Measurements from ENCODE around the gene HBD.
"Not testable (repeated sequence)": the region's sequence is repeated elsewhere in the genome, so short reads cannot be mapped to it uniquely, and the experiment has no call there.

Gene HBD

DNA sequence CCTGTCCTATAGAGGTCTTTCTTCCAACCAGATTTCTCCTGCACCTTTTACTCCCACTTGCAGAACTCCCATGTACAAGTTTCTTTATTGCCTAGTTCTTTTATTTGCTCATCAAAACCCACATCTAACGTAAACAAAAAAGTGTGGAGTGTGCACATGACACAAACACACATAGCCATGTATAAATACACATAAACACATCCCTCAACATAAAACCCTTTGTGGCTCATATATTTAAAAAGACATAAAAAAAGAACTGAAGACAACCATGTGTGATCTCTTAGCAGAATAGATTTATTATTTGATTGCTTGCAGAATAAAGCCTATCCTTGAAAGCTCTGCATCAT, 18.6 kb upstream of the HBD start:
- DNase-seq (ENCODE audit: low spot score) = no peak

DNA sequence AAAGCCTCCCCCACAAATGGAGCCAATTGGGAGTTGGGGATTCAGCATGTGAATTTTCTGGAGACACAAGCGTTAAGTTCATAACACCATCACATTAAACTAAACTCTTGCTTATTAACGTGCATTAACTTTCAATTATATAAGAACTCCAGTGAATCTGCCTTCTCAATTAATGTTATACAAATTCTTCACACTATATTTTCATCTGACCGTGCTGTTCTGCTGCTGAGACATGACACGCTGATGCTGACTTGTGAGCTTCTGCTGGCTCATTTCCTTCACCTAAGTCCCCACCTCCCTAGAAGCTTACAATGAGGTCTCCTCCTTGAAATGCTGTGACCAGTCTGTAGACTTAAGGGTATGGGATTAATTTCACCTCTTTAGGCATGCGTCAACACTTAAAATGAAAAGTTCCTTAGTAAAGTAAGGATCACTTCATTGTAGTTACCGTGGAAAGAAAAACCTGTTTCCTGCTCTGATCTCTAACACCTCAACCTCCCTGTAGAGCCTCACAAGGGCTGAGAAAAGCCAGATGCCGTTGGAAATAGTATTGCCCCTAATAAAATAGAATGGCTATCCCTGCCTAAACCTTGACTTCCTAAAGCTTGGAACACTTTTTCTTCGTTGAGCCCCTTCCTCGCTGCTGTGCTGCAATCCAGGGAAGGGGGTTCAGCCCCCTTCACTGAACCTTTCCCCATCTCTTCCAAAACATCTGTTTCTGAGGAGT, 18.1 kb upstream of the HBD start:
- DNase-seq (ENCODE audit: low spot score) = no peak

DNA sequence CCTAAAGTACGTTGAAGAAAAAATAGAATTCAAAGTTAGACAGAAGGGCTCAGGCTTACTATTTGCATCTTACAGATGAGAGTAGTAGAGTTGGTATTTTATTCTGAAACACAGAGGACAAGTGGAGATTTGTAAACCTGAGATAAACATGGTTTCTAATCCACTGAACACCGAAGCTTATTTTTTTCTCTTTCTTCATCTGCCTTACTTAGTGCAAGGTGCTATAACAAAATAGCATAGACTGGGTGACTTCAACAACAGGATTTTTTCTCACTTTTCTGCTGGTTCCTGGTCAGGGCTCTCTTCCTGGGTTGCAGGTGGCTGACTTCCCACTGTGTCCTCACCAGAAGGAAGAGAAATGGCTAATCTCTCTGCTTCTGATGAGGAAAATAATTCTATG, 17.5 kb upstream of the HBD start:
- DNase-seq (ENCODE audit: low spot score) = no peak

DNA sequence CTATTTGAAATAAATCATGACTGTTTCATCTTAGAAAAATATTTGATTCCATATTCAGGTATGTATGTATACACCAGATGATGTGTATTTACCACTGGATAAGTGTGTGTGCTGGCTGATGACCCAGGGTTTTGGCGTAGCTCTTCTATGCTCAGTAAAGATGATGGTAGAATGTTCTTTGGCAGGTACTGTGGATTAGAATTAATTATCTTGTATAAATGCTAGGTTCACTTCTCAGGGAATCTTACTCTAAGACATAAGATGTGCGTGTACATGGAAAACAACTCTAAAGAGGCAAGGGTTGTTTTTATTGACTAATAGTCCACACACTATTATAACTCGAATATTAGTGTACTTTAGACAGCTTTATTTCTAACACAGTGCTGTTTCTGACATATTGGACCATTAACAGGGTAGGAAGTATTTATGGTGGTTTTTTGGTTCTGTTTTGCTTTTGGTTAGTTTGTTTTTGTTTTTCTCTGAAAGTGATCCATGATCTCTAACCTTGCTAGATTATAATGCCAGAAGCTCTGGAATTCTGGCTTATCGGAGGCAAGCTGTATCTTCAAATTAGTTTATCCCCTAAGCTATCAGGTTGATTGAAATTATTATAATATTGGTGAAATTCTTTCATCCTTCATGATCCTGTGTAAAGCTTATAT, 16.4 kb upstream of the HBD start:
- no peak for DNase-seq (ENCODE audit: low spot score)

DNA sequence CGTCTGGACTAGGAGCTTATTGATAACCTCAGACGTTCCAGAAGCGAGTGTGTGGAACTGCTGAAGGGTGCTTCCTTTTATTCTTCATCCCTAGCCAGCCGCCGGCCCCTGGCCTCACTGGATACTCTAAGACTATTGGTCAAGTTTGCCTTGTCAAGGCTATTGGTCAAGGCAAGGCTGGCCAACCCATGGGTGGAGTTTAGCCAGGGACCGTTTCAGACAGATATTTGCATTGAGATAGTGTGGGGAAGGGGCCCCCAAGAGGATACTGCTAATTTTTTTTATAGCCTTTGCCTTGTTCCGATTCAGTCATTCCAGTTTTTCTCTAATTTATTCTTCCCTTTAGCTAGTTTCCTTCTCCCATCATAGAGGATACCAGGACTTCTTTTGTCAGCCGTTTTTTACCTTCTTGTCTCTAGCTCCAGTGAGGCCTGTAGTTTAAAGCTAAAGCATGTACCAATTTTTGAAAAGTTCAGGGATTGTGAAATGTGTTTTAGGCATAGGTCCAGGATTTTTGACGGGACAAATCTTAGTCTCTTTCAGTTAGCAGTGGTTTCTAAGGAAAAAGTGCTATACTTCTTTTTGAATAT, 15.6 kb upstream of the HBD start, which contains the start of gene HBG1:
HBG1 (minus strand) TSS at position 51 of the 590 bp plus-strand sequence. CDS start 53 bp downstream, outside the sequence.
- DNase-seq (ENCODE audit: low spot score) = not testable (repeated sequence)

DNA sequence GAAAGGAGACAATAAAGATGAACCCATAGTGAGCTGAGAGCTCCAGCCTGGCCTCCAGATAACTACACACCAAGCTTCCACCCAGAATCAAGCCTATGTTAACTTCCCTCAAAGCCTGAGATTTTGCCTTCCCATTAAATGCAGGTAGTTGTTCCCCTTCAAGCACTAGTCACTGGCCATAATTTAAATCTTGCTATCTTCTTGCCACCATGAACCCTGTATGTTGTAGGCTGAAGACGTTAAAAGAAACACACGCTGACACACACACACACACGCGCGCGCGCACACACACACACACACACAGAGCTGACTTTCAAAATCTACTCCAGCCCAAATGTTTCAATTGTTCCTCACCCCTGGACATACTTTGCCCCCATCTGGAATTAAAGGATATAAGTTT, 14.2 kb upstream of the HBD start:
- DNase-seq (ENCODE audit: low spot score) = not testable (repeated sequence)

DNA sequence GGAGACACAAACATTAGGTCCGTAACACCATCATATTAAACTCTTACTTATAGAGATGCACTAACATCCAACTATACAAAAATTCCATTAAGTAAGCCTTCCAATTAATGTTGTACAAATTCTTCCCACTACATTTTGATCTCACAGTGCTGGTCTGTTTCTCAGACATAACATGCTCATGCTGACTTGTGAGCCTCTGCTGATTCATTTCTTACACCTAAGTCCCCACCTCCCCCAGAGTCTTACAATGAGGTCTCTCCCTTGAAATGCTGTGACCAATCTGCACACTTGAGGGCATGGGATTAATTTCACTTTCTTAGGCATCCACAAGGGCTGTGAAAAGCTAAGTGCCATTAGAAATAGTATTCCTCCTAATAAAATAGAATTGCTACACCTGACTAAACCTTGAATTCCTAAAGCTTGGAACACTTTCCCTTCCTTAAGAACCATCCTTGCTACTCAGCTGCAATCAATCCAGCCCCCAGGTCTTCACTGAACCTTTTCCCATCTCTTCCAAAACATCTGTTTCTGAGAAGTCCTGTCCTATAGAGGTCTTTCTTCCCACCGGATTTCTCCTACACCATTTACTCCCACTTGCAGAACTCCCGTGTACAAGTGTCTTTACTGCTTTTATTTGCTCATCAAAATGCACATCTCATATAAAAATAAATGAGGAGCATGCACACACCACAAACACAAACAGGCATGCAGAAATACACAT, 13.3 kb upstream of the HBD start:
- no peak for DNase-seq (ENCODE audit: low spot score)

DNA sequence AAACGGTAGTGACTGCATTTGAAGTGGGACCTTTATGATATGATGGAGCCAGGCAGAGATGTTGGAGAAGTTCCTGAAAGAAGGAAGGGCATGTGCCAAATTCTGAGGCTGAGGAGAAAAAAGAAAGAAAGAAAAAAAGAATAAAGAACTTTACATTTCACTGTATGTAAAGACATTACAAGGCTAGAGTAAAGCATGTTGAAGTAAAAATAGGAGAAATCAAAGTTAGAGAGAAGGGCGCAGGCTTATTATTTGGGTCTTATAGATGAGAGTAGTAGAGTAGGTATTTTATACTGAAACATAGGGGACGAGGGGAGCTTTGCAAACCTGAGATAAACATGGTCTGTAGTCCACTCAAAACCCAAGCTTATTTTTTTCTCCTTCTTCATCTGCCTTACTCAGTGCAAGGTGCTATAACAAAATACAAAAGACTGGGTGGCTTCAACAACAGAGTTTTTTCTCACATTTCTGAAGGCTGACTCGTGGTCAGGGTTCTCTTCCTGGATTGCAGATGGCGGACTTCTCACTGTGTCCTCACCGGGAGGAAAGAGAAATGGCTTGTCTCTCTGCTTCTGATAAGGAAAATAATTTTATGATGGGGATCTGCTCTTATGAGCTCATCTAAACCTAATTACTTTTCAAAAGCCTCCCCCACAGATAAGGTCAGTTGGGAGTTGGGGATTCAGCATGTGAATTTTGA, 12.6 kb upstream of the HBD start:
- DNase-seq (ENCODE audit: low spot score) = no peak

DNA sequence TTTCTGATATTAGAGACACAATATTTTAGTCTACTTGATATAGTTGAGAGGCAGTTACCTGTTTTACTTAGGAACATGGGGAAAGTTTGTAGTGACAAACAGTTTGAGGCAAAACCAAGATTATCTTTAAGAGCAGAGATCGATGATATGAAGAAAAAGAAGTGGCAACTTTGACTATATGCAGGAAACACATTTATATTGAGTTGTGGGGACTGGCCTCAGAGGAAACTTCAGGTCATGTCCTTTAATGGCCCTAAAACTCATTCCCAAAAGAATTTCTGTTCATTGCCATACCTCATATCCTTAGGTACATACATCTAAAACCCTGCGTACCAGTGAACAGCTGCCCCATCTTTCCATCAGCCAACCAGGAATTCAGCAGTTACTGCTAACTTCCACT, 10.9 kb upstream of the HBD start:
- no peak for DNase-seq (ENCODE audit: low spot score)

DNA sequence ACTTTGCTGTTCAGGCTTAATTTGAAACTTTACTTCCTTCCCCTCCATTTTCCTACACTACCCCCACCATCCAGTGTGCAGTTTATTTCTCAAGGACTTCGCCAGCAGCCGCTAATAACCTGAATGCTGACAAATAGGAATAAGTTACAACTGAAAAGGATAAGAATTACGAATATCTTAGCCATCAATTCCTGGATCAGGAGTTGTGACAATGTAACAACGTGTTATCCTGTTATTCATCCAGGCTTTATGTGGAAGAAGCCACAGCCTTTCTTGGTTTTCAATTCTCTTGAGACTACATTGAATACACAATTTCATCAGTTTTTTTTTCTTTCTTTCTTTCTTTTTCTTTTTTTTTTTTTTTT, 9.5 kb upstream of the HBD start:
- DNase-seq (ENCODE audit: low spot score) = no peak

DNA sequence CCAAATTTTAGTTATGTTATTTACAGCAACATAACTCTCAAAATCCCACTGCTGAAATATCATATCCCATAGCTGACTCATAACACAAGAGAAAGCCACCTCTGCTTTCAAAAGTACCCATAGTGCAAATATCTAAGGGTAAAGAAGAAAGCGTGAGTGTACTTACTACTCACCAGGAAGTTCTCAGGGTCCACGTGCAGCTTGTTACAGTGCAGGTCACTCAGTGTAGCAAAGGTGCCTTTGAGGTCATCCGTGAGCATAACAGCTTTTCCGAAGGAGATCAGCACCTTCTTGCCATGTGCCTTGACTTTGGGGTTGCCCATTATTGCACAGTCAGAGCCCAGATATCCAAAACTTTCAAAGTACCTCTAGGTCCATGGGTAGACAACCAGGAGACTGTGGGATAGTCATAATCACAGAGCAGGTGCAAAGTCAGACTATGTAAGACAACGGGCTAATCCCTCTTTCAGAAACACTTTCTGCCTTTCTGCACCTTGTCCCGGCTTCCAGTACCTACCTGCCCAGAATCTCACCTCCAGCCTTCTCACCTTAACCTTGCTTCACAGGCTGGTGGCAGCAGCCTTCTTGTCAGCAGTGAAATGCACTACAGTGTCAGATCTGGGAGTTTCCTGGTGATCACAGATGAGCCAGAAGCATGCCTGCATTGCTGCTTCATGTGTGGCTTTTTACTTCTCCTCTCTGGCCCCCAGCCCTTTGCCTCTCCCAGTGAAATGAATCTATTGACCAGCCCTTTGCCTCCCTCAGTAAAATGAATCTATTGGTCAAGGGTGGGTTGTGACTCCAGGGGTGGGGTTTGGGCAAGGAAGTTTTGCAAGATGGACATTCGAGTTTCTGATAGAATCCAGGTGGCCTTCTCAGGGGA, 8.9 kb upstream of the HBD start:
- no peak for DNase-seq (ENCODE audit: low spot score)

DNA sequence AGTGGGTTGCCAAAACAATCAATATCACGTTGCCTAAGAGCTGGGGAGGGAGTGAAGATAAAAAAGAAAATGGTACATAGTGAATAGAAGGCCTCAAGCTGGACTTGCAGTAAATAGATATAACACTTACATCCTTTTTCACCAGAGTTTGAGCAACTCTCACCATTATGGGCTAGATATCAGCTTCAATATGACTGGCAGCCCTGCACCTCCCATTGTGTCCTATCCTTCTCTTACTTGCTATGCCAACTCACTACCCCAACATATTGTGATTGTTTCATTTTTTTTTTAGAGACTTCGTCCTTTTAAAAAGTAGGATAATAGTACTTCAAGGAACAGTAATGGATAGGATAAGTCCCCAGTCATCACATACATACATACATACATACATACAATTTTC, 7.9 kb upstream of the HBD start:
- DNase-seq (ENCODE audit: low spot score) = no peak

DNA sequence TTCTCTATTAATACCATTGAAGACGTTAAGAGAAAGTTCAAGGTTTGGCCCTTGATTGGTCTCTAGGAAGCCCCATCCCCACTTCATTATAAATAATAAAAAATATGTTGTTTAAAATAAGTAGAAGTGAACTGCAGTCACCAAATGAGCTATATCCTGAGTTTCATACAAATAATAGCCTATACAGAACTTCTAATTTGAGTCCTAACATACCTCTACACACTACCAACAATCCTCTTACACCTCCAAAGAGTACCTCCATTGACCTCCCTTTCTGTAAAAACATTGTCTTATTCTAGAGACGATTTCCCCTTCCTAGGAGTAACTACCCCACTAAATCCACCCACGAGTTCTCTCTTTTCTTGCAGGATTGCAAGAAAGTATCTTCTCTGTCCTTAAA, 7.2 kb upstream of the HBD start:
- no peak for DNase-seq (ENCODE audit: low spot score)

DNA sequence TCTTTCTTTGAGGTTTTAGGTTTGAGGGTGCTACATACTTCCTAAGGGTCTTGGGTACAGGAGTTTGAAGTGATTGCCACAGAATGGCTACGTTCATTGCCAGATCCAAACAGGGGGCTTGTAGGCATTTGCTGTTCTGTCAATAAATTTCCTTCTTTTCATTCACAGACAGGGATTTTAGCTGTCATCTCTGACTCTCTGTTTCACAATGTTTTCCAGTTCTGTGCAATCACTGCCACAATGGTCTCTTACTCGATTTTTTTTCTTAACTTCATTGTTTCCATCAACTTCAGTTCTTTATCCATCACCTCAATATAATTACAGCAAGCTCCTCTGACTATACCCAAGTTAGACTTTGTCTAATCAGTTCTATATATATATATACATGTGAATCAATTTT, 6.2 kb upstream of the HBD start:
- DNase-seq (ENCODE audit: low spot score) = no peak

DNA sequence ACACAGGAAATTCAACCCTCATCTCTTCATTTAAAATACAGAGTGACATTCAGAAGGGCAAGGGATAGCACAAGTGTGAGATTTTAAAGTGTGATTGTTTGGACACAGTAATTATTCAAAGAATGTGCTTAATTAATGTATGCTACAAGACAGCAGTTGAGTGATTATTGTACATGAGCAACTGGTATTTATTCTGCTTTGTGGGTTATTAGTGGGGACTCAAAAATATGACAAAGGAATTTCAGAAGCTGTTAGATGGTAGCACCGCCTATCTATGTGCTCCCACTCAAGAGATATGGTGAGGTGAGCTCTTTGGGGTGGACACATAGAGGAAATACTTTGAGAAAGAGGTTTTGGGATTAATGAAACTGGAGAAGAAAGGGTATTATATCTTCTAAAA, 5.8 kb upstream of the HBD start:
- DNase-seq (ENCODE audit: low spot score) = no peak

DNA sequence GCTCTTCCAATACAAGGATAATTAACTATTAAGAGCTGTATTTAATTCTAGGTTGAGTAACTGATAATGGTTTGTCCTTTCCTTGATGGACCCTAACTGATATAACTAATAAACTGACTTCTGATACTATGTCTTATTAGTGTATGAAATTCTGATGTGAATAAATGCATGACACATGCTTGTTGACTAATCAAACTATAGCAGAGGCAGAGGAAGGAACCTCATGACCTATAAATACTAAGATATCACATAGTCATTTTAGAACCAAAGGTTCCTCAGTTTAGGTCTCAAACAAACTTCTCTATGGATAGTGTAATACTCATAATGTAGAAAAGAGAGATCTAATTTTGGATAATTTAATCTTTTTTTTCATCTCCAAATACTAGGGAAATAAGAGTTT, 4.8 kb upstream of the HBD start:
- no peak for DNase-seq (ENCODE audit: low spot score)

DNA sequence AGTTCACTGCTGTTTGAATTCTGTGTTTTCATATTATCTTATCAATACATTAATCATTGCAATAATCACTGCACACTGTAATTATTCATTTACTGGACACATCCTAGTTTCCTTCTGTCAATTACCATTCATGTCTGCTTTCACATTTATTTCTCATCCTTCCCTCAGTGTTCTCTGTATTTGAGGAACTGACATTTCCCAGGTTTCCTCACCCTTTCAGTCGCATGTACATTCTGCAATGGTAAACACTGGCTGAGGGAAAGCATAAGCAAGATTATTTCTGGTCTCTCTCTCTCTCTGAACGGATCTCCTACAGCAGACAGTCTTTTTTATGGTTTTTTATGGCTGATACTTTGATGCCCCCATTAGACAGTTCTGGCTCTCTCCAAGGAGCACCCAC, 4.2 kb upstream of the HBD start:
- no peak for DNase-seq (ENCODE audit: low spot score)

DNA sequence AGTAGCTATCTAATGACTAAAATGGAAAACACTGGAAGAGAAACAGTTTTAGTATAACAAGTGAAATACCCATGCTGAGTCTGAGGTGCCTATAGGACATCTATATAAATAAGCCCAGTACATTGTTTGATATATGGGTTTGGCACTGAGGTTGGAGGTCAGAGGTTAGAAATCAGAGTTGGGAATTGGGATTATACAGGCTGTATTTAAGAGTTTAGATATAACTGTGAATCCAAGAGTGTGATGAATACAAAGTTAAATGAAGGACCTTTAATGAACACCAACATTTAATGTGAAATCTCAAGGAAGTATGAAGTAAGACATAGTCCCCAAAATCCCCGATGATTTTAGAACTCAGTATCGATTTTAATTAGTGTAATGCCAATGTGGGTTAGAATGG, 3.1 kb upstream of the HBD start:
- no peak for DNase-seq (ENCODE audit: low spot score)

DNA sequence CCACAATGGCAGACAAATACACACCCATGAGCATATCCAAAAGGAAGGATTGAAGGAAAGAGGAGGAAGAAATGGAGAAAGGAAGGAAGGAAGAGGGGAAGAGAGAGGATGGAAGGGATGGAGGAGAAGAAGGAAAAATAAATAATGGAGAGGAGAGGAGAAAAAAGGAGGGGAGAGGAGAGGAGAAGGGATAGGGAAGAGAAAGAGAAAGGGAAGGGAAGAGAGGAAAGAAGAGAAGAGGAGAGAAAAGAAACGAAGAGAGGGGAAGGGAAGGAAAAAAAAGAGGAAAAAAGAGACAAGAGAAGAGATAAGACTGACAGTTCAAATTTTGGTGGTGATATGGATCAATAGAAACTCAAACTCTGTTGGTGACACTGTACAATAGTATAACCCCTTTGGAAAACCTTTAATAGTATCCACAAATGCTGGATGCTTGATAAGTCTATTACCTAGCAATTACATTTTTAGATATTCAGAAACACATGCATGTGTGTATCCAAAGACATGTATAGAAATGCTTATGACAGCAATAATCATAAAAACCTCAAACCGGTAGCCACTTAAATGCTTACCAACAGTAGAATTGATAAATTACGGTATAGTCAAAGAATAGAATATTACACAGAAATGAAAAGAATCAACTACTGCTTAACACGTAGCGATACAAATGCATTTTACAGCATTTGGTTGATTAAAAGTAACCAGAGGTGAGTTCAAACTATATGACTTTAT, 1.2 kb upstream of the HBD start:
- DNase-seq (ENCODE audit: low spot score) = no peak

DNA sequence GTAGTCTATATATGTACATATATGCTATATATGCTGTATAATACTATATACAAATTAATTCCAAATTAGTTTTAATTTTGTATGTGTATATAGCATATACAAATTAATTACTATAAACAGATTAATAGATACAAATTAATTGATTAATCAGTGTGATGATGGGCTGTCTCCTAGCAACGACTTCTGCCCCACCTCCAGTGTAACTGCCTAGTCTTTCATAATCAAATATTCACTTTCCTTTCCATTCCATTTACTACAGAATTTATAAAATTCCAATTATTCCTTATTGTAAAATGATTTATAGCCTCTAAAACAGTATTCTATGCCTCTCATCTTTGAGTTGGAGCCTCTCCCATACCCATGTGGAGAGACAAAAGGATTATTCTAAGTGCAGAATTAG, 976 bp downstream of the HBD start:
- no peak for DNase-seq (ENCODE audit: low spot score)

DNA sequence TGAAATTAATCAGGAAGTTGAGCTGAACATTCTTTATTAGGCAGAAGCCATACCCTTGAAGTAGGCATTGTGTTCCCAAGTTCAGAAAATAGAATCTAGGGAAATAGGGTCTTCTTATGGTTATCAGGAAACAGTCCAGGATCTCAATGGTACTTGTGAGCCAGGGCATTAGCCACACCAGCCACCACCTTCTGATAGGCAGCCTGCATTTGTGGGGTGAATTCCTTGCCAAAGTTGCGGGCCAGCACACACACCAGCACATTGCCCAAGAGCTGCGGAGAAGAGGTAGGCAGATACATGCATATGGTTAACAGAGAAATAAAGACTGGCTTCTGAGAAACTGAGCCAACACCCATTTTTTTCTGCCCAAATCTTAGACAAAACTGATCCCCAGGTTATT, 1.5 kb downstream of the HBD start:
- DNase-seq (ENCODE audit: low spot score) = no peak
